PC-9 (cell line): ENCODE results near the gene ADGRA3. TPM values are rescaled to one million over a fixed set of nuclear protein-coding genes. Genes with fewer than 3 reads are reported as not detected.

Source experiments
- BruUV-seq: library from RNA; stranded (reverse); fragments of 400-500 nt; replicated peaks from 2 replicates; lab custom pipeline; 2021; lab: Mats Ljungman, UMichigan
- CTCF ChIA-PET: fragments of 300-600 bp; sonication (Branson Sonifier 250); formaldehyde crosslinking; loops from one replicate; lab custom pipeline; 2022; ENCODE audit warnings: antibody characterized with exemption; lab: Charles Lee
- POLR2A ChIA-PET: fragments of 300-600 bp; sonication (Branson Sonifier 250); formaldehyde crosslinking; loops from one replicate; lab custom pipeline; 2022; ENCODE audit warnings: antibody characterized with exemption; ENCODE audit not compliant: unreplicated experiment; lab: Charles Lee
- DNase-seq, 2 experiments: peaks; one replicate each; pipeline versions ENCODE4 v3.0.0 to v3.0.0-alpha.2; 2015 to 2022; ENCODE audit warnings: mixed read lengths in 1 of 2
- H2AFZ ChIP-seq: fragments of 200-600 bp; sonication (generic); 2 replicates; pipeline ENCODE4 v1.8.1; 2017; ENCODE audit warnings: antibody characterized with exemption
- H3F3A ChIP-seq: fragments of 200-600 bp; sonication (generic); 2 replicates; pipeline ENCODE4 v1.8.1; 2017; ENCODE audit warnings: antibody characterized with exemption, mild to moderate bottlenecking, low read depth; ENCODE audit not compliant: insufficient read depth
- H3K27ac ChIP-seq: fragments of 200-600 bp; sonication (generic); 2 replicates; pipeline ENCODE4 v1.6.1; 2016; ENCODE audit warnings: mixed run types
- H3K27me3 ChIP-seq: fragments of 200-600 bp; sonication (generic); 2 replicates; pipeline ENCODE4 v1.6.1; 2016; ENCODE audit warnings: low read depth, mixed run types; ENCODE audit not compliant: insufficient read depth
- H3K36me3 ChIP-seq: fragments of 200-600 bp; sonication (generic); 2 replicates; pipeline ENCODE4 v1.6.1; 2016; ENCODE audit warnings: low read depth, mixed run types
- H3K4me1 ChIP-seq: fragments of 200-600 bp; sonication (generic); replicated peaks from 2 replicates; pipeline ENCODE4 v1.6.1; 2016; ENCODE audit warnings: mixed run types; ENCODE audit not compliant: insufficient read depth
- H3K4me2 ChIP-seq: fragments of 200-600 bp; sonication (generic); 2 replicates; pipeline ENCODE4 v1.6.1; 2017; ENCODE audit warnings: mixed run types
- H3K4me3 ChIP-seq: fragments of 200-600 bp; sonication (generic); 2 replicates; pipeline ENCODE4 v1.6.1; 2016; ENCODE audit warnings: mixed run types
- H3K79me2 ChIP-seq: fragments of 200-600 bp; sonication (generic); 2 replicates; pipeline ENCODE4 v1.6.1; 2017; ENCODE audit warnings: low read depth, mixed run types
- H3K9me2 ChIP-seq: fragments of 200-600 bp; sonication (generic); 2 replicates; pipeline ENCODE4 v1.8.1; 2017; ENCODE audit warnings: mild to moderate bottlenecking; ENCODE audit not compliant: insufficient read depth
- H3K9me3 ChIP-seq: fragments of 200-600 bp; sonication (generic); 2 replicates; pipeline ENCODE4 v1.8.1; 2016; ENCODE audit warnings: low read depth; ENCODE audit not compliant: insufficient read depth
- H4K20me1 ChIP-seq: fragments of 200-600 bp; sonication (generic); 2 replicates; pipeline ENCODE4 v1.8.1; 2017; ENCODE audit not compliant: insufficient read depth
- EZH2 ChIP-seq: fragments of 200-600 bp; sonication (generic); IDR thresholded peaks from 2 replicates; pipeline ENCODE4 v1.8.0; 2017; ENCODE audit warnings: antibody characterized with exemption, low read depth
- intact Hi-C: fragments of 100-400 bp; cut with micrococcal nuclease; formaldehyde crosslinking; loops from one replicate; pipeline ENCODE4 v1.10.0; 2022; ENCODE audit not compliant: unreplicated experiment
- total RNA-seq: library from RNA; stranded (reverse); gene quantifications from 2 replicates; pipeline ENCODE4 v1.2.3, GENCODE V29; 2021
- TF ChIP-seq, protein P1 (sequence below): fragments of 200-600 bp; sonication (generic); conservative IDR thresholded peaks from 2 replicates; pipeline ENCODE4 v1.6.1; 2017; ENCODE audit warnings: mixed run types, antibody characterized with exemption, mild to moderate bottlenecking, moderate library complexity

ADGRA3 gene
- total RNA-seq, 1 experiment from 2014 or later = 40.5 TPM

DNA sequence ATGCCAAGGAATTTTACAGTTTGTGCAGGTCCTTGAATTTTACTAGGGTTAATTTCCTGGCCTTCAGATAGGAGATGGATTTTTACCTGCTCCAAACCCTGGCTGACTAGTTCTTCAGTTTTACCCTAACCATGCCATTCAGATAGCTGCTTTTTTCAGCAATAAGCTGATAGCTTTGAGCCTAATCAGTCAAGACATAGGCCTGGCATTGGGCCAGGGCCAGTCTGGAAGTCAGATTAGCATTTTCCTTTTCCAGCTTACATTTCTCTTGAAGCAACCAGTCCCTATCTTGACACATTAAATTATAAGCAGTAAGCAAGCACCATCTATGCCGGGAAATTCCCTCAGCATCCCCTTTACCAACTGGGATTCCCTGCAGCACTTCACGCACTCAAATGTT is 177.1 kb downstream of the ADGRA3 start:
- DNase-seq = no peak
- Histone ChIP-seq H3K27ac (no peak overlapping the region), H3K4me1 (no peaks in the 10 kb centered on the region), H3K4me3 (no peak overlapping the region), H3K79me2 (no peaks in the 10 kb centered on the region), H3K4me2 (no peak overlapping the region), H3F3A (no peaks in the 10 kb centered on the region), H3K9me3 (no peaks in the 10 kb centered on the region), H4K20me1 (no peaks in the 10 kb centered on the region), H3K36me3 (no peaks in the 10 kb centered on the region), H3K9me2 (no peaks in the 10 kb centered on the region), H3K27me3 (no peaks in the 10 kb centered on the region), H2AFZ (no peak overlapping the region)
- BruUV-seq = no TSS peak
- no peak for TF ChIP-seq EZH2
- TF ChIP-seq, protein P1, sequence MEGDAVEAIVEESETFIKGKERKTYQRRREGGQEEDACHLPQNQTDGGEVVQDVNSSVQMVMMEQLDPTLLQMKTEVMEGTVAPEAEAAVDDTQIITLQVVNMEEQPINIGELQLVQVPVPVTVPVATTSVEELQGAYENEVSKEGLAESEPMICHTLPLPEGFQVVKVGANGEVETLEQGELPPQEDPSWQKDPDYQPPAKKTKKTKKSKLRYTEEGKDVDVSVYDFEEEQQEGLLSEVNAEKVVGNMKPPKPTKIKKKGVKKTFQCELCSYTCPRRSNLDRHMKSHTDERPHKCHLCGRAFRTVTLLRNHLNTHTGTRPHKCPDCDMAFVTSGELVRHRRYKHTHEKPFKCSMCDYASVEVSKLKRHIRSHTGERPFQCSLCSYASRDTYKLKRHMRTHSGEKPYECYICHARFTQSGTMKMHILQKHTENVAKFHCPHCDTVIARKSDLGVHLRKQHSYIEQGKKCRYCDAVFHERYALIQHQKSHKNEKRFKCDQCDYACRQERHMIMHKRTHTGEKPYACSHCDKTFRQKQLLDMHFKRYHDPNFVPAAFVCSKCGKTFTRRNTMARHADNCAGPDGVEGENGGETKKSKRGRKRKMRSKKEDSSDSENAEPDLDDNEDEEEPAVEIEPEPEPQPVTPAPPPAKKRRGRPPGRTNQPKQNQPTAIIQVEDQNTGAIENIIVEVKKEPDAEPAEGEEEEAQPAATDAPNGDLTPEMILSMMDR = no peak
- intact Hi-C loops = no loop called here
- ChIA-PET CTCF (no interaction called here), POLR2A (no interaction called here)

Other genes starting within 250 kb of the ADGRA3 start
- gene GBA3, start 176.9 kb upstream of the ADGRA3 start, total RNA-seq = not detected in 2 replicates